ENCODE measurements around the gene SCN4A.
"Not testable (repeated sequence)": the region's sequence is repeated elsewhere in the genome, so short reads cannot be mapped to it uniquely, and the experiment has no call there.

Gene SCN4A
- 0 to 0.07 reads per million in 2 donors for total RNA-seq

DNA sequence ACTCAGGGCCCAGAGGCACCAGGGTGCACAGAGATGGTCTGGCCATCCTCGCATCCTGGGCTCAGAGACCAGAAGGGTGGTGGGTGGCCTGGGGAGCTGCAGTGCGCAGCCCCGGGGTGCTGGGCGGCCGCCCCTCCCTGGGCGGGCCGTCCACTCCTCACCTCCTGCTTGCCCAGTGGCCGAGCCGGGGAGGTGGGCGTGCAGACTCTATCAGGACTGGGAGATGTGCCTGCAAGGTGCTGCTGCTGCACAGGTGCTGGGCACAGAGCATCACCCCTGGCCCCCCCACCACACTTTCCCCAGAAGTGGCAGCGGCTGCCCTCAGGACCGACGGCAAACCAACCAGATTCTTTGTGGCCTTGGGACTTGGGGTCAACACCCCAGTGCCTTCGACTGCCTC, at the start of gene SCN4A:
TSS of gene SCN4A (minus strand) at position 123 of the 400 bp plus-strand sequence. CDS start at position 46, 77 bp downstream.
- no peak for DNase-seq

DNA sequence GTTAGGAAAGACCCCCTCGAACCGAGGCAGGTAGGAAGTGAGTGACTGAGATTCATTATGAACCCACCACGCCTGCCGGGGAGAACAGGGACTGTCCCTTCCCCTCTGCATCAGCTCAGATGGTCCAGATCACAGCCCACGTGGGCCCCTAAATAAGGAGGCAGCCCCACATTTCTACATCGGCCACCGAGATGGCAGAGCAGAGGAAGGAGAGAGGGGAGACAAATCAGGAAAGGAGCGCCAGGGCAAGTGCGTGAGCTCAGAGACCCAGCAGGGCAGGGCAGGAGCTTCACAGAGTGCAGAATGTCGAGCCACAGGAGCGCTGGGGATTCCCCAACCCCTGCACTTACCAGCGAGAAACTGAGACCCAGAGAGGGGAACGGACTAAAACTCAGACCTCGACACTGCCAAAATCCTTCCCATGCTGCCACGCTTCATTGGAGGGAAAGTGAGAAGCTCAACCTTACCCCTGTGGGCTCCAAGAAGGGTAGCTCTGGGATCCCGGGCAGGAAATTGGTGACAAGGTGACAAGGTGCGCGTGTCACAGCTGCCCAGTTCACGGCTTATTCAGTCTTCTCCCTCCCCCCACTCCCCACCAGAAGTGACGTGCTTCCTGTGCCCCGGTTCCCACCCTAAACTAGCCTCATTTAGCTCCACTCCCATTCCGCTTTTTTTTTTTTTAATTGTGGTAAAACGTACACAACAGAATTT, 47.5 kb upstream of the SCN4A start, which contains the start of gene ICAM2:
TSS of gene ICAM2 (minus strand) at position 578 of the 711 bp plus-strand sequence. CDS start 13,942 bp downstream, outside the sequence.
- peak; percentile 68 to 99 (median 90) for DNase-seq

DNA sequence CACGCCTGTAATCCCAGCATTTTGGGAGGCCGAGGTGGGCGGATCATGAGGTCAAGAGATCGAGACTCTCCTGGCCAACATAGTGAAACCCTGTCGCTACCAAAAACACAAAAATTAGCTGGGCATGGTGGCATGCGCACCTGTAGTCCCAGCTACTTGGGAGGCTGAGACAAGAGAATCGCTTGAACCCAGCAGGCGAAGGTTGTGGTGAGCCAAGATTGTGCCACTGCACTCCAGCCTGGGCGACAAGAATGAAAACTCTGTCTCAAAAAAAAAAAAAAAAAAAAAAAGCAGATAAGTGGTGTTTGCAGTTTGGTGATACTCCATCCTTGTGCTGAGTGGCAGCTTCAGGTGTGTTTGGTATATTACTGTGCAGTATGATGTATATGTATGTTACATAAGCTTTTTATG, 46.8 kb upstream of the SCN4A start:
- DNase-seq = peak in 2 of 5 experiments; percentile 17 to 70

DNA sequence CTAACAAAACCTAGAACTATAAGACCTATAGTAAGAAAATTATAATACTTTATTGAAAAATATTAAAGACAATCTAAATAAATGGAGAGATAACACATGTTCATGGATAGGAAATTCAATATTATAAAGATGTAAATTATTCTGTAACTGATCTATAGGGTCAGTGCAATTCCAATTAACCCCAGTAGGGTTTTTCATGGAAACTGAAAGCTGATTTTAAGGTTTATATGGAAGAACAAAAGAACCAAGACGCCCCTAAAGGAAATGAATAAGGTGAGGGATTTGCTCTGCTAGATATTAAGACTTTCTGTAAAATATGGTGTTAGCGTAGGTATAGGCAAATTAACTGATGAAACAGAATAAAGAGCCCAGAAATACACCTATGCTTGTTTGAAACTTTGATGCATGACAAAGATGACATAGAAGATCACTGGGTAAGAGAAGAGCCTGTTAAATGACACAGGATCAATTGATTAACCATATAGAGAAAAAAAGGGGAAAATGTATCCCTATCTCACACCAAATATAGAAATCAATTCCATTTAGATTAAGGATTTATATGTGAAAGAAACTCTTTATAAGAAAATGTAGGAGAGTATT, 44.8 kb upstream of the SCN4A start:
- no peak for DNase-seq

DNA sequence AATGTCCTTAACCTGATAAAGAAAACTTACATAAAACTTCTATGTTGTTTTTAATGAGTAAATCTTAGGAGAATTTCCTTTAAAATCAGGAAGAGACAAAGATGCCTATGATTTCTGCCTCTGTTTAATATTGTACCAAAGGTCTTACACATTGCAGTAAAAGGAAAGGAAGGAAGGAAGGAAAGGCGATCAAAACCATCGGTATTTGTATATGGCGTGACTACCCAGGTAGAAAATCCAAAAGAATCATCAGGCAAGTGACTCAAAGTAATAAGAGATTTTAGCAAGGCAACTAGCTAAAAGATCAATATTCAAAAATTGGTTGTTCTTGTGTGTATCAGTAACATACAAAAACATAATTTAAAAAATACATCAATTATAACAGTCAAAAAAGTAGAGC, 44.3 kb upstream of the SCN4A start:
- no peak for DNase-seq

DNA sequence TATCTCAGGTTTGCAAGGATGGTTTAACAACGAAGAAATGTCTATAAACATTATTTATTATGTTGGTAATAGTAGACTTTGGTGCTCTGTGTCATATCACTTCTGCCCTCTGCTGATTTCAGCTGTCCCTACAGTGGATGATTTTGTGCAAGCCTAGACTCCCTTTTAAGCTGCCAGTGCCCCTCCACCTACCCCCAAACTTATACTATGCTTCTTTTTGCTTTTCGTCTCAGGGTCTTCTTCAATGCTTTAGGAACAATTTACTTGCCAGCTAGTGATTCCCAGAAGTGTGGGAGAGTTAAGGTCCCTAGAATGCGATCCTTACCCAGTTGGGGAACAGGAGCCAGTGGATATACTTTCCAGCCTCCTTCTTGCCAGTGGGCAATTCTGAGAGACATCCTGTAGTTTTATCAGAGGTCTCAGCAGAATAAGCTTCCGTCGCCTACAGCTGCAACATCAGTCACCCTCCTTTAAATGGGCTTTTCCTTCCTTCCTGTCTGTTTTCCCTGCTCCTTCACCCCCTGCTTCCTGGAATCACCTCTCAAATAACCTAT, 43.6 kb upstream of the SCN4A start:
- peak in 1 of 5 experiments; percentile 58 for DNase-seq

DNA sequence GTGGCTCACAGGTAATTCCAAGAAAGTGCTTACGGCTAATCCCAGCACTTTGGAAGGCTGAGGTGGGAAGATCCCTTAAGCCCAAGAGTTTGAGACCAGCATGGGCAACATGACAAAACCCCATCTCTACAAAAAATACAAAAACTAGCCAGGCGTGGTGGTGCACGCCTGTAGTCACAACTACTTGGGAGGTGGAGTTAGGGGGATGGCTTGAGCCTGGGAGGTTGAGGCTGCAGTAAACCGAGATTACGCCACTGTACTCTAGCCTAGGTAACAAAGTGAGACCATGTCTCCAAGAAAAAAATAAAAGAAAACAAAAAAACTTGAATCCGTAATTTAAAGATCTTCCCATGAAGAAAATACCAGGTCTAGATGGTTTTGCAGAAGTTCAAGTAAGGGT, 42.7 kb upstream of the SCN4A start:
- DNase-seq = no peak

DNA sequence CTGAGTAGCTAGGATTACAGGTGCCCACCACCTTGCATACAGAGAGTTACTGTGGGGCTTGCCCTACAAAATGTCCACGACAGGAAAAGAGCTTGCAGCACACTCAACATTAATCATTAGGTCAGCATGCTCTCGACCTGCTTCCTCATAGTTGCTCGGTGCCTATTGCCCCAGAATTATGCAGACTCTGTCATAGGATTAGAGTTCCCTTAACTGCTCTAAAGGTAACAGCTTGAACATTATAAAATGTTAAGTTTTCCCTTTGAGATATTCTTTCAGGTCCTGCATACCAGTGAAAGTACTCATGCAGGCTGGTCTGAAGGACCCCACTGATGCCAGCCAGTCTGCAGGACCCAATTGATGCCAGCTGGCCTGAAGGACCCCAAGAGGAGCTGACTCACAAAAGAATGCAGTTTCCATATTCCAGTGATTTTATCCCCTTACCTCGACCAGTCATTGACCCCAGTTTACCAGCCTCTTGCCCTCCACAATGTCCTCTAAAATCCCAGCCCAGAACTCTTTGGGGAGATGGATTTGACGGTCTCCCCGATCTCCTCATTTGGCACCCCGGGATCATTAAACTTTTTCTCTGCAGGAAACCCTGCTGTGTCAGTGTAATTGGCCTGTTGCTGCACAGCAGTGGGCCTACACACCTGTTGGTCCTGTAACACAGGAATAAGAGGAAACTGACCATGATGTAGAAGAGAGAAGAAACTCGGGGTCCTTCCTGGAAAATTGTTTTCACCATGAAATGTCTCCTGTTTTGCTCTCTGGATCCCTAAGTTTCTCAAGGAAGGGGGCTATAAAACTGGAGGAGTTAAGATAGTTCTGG, 37.1 kb upstream of the SCN4A start:
- DNase-seq = no peak

DNA sequence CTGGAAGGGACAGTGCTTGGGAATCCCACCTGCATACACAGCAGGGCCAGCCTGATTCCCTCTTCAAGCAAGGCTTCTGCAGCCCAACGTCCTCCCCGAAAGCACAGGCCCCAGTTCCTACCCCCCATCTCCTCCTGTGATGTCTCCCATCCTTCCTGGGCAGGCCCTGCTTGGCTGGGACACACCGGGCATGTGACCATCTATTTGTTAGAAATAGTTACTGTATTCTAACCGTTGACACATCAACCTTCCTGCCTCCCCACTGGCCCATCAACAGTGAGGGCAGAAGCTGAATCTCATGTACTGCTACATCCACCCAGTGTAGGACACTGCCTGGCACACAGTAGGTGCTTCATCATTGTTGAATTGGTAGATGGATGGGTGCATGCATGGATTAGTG, 36.1 kb upstream of the SCN4A start:
- no peak for DNase-seq

DNA sequence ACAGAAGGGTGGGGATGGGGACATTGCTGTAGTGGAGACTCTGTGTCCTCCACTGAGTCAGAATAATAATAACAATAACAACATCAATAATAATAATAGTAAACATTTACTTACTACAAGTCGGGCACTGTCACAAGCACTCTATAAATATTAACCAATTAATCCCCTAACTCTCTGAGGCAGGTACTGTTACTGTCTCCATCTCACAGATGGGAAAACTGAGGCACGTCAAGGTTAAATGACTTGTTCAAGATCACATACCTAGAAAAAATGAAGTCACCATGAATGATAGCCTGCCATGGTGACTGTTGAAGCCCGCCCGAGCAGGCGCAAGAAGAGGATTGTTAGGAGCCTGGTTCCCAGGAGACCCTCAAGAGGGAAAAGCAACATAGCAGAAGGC, 35.6 kb upstream of the SCN4A start:
- DNase-seq = no peak

DNA sequence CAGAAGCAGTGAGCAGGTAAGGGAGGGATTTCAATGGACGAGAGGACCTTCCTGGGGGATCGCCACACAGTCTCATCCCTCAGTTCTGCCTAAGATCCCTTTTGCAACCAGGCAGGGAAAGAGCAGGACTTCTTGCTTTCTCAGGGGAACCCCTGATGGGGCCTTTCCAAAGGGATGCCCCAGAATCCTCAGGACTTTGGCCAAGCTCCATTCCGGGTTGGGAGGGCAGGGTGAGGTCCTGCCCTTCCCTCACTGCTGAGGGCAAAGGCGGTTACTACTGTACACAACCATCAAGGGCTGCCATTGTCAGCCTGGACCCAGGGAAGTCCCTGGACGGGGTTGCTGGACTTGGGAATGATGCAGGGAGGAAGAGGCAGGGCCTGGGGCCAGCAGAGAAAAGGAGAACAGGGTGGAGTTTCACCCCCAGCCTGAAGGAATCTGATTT, 35.1 kb upstream of the SCN4A start:
- no peak for DNase-seq

DNA sequence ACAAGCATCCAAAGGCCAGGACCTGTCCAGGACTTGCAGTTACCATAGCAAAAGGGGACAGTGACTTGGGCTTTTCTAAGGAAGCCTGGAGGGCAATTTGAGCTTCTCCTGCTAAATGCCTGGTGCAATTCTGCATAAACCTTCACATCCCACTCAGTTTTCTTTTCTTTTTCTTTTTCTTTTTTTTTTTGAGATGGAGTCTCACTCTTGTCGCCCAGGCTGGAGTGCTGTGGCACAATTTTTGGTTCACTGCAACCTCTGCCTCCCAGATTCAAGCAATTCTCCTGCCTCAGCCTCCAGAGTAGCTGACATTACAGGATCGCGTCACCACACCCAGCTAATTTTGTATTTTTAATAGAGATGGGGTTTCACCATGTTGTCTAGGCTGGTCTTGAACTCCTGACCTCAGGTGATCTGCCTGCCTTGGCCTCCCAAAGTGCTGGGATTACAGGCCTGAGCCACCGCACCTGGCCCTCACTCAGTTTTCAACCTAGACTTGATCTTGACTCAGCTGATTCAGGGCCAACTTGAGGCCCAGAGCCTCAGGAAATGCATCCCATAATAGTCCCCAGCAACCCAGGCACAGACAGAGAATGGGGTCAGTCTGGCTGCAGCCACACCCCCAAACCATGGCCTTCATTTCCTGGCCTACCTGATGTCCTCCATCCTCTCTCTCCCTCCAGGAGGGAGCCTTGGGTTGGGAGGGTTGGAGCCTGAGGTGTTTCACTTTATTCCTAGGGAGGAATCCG, 34.5 kb upstream of the SCN4A start:
- DNase-seq = not testable (repeated sequence)

DNA sequence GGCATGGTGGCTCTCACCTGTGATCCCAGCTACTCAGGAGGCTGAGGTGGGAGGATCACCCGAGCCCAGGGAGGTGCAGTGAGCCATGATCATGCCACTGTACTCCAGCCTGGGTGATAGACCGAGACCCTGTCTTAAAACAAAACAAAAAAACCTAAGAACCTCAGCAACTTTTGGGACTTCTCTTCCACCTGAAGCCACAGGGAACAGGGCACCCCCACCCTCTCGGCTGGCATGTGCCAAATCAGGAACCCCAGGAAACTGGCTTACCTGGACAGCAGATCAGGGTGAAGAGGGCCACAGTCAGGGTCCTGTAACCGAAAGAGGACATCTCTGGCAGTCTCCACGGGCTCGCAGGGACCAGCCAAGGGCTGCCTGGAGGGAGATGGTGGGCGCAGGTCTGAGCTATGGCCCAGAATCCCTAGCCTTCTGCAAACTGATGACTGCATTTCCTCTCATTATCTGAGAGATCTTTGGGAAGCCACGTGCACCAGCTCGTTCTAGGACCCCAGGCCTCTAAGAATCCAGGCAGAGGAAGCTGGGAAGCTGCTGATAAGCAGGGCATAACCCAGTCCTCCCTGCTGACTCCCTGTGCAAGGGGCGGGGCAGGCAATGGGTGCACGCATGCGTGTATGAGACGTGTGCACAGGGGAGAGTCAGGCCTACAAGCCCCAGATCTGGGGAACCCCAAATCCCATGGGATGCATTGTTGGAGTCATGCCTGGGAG, 33.8 kb upstream of the SCN4A start:
- DNase-seq = no peak

DNA sequence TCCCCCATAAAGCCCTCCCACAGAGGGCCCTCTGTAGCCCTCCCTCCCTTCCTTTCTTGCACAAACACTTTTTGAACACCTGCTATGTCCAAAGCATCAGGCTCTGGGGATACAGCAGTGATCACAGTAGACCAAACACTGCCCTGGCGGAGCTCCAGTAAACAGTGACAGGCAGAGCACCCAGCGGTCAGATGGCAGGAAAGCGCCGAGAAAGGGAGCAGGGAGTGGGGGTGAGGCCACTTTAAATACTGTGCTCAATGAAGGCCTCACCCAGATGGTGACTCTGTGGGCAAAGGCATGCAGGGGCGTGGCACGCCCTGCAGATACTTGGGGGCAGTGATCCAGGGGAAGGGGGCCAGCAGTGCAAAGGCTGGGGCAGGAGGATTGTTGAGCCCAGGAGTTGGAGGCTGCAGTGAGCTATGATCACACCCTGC, 33.0 kb upstream of the SCN4A start:
- DNase-seq = no peak

DNA sequence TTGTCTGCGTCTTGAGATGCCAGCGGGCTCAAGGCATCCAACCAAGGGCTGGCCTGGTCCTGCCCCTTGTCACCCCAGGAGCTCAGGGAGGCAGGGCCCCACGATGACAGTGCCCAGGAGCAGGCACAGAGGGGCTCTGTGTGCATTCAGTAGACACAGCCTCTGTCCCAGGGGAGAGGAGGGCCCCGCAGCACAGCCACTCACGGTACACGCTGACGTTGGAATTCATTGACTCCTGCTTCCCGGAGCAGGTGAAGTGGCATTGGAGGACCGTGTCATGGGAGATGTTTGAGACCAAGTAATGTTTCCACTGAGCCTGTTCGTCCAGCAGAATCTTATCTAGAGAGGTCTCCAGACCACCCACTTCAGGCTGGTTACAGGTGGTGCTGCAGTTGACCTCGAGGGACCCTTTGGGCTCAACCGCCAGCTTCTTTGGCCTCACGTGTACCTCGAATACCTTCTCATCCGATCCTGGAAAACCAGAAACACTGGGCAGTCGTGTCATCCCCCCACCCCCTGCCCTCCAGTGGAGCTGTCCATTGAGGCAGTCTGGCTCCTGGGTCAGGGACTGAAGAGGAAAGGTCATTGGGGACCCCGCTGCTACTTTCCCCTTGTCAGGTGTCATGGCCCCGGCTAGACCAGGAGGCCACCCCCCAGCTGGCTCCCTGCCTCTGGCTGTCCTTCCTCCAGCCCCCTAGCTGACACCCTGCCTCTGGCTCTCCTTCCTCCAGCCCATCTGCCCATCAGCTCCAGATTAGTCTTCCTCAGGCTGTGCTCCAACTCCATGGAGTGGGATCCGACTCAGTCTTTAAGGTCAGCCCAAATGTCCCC, 32.4 kb upstream of the SCN4A start:
- DNase-seq = no peak

DNA sequence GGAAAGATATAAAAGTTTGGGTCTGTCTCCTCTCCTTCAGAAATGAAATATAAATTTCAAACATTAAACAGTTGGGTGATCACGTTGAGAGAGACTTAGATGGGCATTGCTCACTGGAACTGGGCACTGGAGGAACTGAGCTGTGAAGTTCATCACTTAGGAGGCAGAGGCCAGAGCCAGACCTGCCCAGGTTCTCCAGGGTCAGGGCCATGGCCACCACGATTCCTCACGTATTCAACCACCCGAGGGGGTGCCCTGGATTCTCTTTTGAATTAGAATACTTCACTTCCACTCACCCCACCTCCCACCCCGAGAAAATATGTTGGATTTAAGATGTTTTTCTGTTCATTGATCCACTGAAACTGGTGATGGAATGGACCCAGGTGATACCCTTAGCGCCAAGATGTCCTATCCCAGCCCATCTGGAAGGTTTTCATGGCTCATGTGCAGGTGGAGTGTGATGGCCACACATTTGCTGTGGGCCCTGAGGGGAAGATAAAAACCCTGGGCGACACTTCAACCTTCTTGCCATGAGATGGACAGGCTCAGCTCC, 31.6 kb upstream of the SCN4A start:
- no peak for DNase-seq

DNA sequence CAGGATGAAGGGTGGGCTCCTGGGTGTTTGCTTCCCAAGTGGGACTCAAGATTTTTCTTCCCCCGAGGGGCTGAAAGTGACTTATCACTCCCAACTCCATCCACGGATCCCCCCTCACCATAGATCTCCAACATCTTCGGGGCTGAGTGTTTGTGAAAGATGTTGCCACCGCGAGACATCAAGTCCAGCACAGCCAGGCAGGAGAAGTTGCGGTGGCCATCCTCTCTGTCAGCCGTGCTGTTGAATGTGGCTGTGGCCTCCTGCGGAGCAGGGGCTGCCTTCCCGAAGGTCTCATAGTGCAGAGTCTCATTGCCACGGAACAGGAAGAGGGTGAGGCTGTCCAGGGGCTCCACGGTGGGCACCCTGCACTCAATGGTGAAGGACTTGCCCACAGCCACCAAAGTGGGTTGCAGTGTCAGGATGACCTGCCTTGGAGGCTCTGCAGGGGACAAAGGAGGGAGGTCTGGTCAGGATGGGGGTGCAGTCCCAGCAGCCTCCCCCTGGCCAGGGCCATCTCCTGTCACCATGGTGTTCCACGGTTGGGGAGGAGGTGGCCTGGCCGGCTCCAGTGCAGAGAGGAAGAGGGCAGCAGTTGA, 30.9 kb upstream of the SCN4A start:
- no peak for DNase-seq

DNA sequence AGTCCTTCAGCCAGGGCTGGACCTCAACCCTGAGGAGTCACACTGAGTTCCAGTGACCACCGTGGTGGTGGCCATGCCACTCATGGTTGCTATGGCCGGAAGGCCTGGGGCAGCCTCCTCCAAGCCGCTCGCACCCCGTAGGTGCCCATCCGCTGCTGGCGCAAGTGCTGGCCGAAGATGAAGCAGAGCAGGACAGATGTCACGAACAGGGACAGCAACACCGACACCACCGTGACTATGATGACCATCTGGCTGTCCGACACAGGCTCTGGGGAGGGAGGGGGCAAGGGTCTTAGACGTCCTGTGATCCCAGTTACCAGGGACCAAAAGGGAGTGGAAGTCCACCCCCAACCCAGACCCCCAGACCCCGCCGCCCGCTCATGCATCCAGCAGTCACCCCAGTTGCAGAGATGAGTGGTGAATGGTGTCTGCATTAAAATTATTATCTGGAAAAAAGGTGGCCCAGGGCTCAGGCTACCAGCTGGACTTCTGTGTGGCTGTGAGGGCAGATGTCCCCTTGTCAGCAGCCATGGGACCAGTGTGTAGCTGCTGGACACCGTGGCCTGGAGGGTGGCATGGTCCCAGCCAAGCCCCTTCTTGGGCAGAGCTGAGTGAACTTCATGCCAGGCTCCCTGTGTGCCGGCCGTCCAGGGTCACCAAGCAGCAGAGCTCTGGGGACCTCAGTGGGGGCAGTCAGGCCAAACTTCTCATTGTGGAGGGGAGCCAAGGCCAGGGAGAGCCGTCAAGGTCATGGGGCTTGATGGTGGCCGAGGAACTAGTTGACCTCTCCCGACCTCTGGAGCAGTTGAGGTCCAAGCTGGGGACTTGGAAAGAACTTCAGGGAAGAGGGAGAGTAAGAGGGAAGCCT, 30.2 kb upstream of the SCN4A start:
- no peak for DNase-seq

Data from T-helper 2 cell (primary cell).